GM06990 (cell line): Measurements from ENCODE around the gene NASP.

Experiments used
- DNase-seq: peaks from one replicate; pipeline ENCODE4 v3.0.0-alpha.2; 2011; ENCODE audit not compliant: insufficient read length; ENCODE audit errors: extremely low read depth
- H3K27me3 ChIP-seq: replicated peaks from 2 replicates; pipeline ENCODE4 v1.6.0; 2011; ENCODE audit warnings: low read length; ENCODE audit not compliant: control insufficient read depth, insufficient read depth
- H3K36me3 ChIP-seq: 2 replicates; pipeline ENCODE4 v1.5.1; 2011; ENCODE audit warnings: low read length; ENCODE audit not compliant: control insufficient read depth, insufficient read depth
- H3K4me3 ChIP-seq: replicated peaks from 2 replicates; pipeline ENCODE4 v1.5.1; 2011; ENCODE audit warnings: low read depth, mild to moderate bottlenecking, control low read depth, low read length
- TF ChIP-seq, protein P1 (sequence below): IDR thresholded peaks from 2 replicates; pipeline ENCODE4 v1.5.1; 2011; ENCODE audit warnings: low read length, control low read depth, mild to moderate bottlenecking, inconsistent platforms; ENCODE audit not compliant: insufficient read depth, poor library complexity, severe bottlenecking

The NASP gene

GRCh38 chr1:45607404-45608074, 23.7 kb downstream of the NASP start:
- Histone ChIP-seq H3K36me3 (peaks cover 11% of the 10 kb centered on the region), H3K27me3 (no peaks in the 10 kb centered on the region), H3K4me3 (no peak overlapping the region)
- DNase-seq, result no peak
- TF ChIP-seq, protein P1, sequence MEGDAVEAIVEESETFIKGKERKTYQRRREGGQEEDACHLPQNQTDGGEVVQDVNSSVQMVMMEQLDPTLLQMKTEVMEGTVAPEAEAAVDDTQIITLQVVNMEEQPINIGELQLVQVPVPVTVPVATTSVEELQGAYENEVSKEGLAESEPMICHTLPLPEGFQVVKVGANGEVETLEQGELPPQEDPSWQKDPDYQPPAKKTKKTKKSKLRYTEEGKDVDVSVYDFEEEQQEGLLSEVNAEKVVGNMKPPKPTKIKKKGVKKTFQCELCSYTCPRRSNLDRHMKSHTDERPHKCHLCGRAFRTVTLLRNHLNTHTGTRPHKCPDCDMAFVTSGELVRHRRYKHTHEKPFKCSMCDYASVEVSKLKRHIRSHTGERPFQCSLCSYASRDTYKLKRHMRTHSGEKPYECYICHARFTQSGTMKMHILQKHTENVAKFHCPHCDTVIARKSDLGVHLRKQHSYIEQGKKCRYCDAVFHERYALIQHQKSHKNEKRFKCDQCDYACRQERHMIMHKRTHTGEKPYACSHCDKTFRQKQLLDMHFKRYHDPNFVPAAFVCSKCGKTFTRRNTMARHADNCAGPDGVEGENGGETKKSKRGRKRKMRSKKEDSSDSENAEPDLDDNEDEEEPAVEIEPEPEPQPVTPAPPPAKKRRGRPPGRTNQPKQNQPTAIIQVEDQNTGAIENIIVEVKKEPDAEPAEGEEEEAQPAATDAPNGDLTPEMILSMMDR, result no peak

DNA sequence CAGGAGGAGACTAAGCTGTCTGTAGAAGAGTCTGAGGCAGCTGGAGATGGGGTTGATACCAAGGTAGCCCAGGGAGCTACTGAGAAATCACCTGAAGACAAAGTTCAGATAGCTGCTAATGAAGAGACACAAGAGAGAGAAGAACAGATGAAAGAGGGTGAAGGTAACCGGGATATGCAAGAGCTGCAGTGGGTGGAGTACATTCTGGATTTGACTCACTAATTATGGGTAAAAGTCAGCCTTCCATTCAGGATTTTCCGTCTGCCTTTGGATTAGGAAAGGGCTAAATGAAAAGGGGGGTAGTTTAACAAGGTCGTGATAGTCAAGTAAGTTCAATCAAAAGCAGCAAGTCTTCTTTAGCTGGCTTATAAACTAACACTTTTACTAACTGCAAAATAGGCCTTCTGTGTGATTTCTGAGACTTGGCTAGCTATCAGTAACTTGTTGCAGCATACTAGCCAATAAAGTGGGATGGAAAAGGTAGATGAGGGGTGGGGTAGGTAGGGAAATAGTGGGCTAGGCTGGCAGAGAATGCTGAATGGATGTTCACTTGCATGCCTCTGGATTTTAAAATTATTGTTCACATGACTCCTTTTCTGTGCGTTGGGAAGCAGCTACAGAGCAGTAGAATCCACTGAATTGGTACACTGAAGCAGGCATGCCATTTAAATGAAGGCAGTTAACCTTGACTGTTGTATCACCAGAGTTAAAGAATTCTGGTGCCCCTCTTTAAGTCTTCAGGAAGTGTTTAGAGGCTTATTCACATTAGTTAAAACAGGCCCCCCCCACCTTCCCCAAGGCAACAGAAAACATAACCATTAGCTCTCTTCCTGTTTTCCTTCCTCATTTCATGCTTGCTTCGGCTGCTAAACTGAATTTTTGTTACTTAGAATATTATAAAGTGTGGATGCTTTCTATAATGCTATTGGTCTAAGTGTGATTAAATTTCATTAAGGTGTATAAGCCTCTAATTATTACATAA, 24.6 kb downstream of the NASP start:
- TF ChIP-seq, protein P1, result no peak
- Histone ChIP-seq H3K4me3 (no peak overlapping the region), H3K36me3 (peaks cover 11% of the 10 kb centered on the region), H3K27me3 (no peaks in the 10 kb centered on the region)
- DNase-seq, result no peak

DNA sequence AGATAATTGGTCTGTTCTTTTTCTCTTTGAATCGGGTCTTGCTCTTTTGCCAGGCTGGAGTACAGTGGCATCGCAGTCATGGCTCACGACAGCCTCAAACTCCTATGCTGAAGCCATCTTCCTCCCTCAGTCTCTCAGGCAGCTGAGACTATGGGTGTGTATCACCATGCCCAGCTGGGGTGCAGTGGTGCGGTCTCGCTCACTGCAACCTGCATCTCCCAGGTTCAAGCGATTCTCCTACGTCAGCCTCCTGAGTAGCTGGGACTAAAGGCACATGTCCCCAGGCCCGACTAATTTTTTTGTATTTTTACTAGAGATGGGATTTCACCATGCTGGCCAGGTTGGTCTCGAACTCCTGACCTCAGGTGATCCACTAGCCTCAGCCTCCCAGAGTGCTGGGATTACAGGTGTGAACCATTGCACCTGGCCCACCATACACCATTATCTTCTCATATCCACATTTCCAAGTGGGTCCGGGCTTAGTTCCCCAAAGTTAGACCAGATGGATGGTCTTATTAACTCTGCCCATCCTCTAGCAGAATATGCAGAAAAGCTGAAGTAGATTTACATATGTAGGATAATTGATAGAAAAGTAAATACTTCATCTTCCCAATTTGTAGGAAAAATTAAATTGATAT, 26.9 kb downstream of the NASP start:
- H3K4me3 ChIP-seq, result no peak overlapping the region
- TF ChIP-seq, protein P1, result no peak
- H3K36me3 ChIP-seq, result peaks cover 14% of the 10 kb centered on the region
- DNase-seq, result no peak
- no peaks in the 10 kb centered on the region for H3K27me3 ChIP-seq

DNA sequence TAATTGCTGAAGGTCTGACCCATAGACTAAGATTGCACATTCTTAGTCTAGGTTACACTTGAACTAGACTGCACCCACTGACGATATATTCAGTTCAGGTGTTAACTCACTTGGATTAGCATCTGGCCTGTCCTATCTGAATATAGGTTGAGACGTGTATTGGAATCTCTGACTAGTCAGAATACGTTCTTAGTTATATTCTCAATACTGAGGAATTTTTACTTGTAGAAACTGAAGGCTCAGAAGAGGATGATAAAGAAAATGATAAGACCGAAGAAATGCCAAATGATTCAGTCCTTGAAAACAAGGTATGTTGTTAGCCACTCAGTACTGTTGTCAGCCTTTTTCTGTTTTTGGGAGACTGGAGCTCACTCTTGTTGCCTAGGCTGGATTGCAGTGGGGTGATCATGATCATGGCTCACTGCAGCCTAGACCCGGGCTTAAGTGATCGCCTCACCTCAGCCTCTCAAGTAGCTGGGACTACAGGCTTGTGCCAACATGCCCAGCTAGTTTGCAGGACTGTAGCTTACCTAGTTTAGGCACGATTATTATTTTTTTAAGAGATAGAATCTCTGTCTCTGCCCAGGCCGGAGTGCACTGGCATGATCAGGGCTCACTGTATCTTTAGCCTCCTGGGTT, 29.2 kb downstream of the NASP start:
- H3K27me3 ChIP-seq, result no peaks in the 10 kb centered on the region
- H3K4me3 ChIP-seq, result no peak overlapping the region
- DNase-seq, result no peak
- TF ChIP-seq, protein P1, result no peak
- H3K36me3 ChIP-seq, result peaks cover 15% of the 10 kb centered on the region

GRCh38 chr1:45615885-45616284, 32.0 kb downstream of the NASP start:
- no peak for DNase-seq
- Histone ChIP-seq H3K27me3 (no peaks in the 10 kb centered on the region), H3K4me3 (no peak overlapping the region), H3K36me3 (peaks cover 21% of the 10 kb centered on the region)
- TF ChIP-seq, protein P1, result no peak
